WERI-Rb-1 (cell line): ENCODE measurements around the gene WNT9A.
"Not testable (repeated sequence)": the region's sequence is repeated elsewhere in the genome, so short reads cannot be mapped to it uniquely, and the experiment has no call there.

Source experiments
- DNase-seq: peaks from one replicate; pipeline ENCODE4 v3.0.0-alpha.2; 2020
- H3K27ac ChIP-seq: fragments of 250-450 bp; sonication (Bioruptor Pico); 2 replicates; pipeline ENCODE4 v1.5.1; 2020; ENCODE audit warnings: mild to moderate bottlenecking, moderate library complexity
- H3K27me3 ChIP-seq: fragments of 250-450 bp; sonication (Bioruptor Pico); 2 replicates; pipeline ENCODE4 v1.5.1; 2021; ENCODE audit warnings: mild to moderate bottlenecking, low read depth, moderate library complexity; ENCODE audit not compliant: insufficient read depth, severe bottlenecking
- H3K36me3 ChIP-seq: fragments of 250-450 bp; sonication (Bioruptor Pico); 2 replicates; pipeline ENCODE4 v1.5.1; 2020; ENCODE audit warnings: mild to moderate bottlenecking, moderate library complexity
- H3K4me3 ChIP-seq: 2 replicates; pipeline ENCODE4 v1.5.1; 2011; ENCODE audit warnings: low read depth, mild to moderate bottlenecking, control low read depth, low read length
- H3K9me3 ChIP-seq: fragments of 250-450 bp; sonication (Bioruptor Pico); 2 replicates; pipeline ENCODE4 v1.5.1; 2021; ENCODE audit warnings: mild to moderate bottlenecking, moderate library complexity; ENCODE audit not compliant: severe bottlenecking
- TF ChIP-seq, protein P1 (sequence below): IDR thresholded peaks from 2 replicates; pipeline ENCODE4 v1.5.1; 2011; ENCODE audit warnings: low read depth, mild to moderate bottlenecking, control low read depth, inconsistent platforms, low read length

Gene WNT9A

DNA sequence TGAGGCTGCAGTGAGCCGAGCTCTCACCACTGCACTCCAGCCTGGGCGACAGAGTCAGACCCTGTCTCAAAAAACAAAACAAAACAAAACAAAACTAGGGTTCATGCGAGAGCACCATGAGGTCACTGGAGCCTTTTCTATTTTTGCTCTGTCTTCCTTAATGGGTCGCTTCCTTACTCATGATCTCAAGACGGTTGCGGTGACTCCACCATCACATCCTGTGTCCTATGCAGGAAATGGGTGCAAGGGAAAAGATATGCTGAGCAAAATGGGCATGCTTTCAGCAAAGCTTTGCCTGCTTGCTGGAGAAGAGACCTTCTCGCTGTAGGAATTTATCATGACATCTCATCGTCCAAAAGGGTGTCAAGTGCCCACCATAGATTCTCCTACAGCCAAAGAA is 36.4 kb downstream of the WNT9A start:
- Histone ChIP-seq H3K27me3 (no peaks in the 10 kb centered on the region), H3K9me3 (no peaks in the 10 kb centered on the region), H3K27ac (no peak overlapping the region), H3K4me3 (no peak overlapping the region), H3K36me3 (no peaks in the 10 kb centered on the region)
- TF ChIP-seq, protein P1, sequence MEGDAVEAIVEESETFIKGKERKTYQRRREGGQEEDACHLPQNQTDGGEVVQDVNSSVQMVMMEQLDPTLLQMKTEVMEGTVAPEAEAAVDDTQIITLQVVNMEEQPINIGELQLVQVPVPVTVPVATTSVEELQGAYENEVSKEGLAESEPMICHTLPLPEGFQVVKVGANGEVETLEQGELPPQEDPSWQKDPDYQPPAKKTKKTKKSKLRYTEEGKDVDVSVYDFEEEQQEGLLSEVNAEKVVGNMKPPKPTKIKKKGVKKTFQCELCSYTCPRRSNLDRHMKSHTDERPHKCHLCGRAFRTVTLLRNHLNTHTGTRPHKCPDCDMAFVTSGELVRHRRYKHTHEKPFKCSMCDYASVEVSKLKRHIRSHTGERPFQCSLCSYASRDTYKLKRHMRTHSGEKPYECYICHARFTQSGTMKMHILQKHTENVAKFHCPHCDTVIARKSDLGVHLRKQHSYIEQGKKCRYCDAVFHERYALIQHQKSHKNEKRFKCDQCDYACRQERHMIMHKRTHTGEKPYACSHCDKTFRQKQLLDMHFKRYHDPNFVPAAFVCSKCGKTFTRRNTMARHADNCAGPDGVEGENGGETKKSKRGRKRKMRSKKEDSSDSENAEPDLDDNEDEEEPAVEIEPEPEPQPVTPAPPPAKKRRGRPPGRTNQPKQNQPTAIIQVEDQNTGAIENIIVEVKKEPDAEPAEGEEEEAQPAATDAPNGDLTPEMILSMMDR: no peak
- DNase-seq: no peak

DNA sequence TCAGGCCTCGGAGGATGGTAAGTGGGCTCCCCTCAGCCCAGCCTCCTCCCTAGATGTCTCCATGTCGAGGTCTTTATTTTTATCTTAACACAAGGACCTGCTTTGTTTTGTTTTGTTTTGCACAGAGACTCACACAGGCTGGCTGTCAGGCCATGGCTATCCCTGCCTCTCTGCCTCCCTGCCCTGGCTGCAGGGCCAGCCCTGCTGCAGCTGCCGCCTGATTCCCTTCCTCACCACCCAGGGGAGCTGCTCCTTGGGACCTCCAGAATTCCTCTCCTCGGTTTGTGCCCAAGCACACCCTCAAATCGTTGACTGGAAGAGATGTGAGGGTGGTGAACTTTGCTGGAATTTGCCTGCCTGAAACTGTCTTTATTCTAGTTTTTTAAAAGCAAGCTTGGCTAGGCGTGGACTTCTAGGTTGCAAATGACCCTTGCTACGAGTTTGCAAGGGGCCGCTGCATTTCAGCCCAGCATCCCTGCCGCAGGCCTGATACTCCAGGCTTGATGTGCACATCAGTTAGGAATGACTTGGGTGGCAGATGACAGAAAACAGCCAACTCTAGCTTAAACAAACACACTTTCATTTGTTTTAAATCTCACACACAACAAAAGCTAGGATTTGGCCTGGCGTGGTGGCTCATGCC is 37.1 kb downstream of the WNT9A start:
- H3K36me3 ChIP-seq: no peaks in the 10 kb centered on the region
- TF ChIP-seq, protein P1: no peak
- no peaks in the 10 kb centered on the region for H3K27me3 ChIP-seq
- H3K9me3 ChIP-seq: no peaks in the 10 kb centered on the region
- H3K4me3 ChIP-seq: no peak overlapping the region
- no peak for DNase-seq
- H3K27ac ChIP-seq: peak overlapping the region; percentile 29; the same call in 1 of the 2 replicates

DNA sequence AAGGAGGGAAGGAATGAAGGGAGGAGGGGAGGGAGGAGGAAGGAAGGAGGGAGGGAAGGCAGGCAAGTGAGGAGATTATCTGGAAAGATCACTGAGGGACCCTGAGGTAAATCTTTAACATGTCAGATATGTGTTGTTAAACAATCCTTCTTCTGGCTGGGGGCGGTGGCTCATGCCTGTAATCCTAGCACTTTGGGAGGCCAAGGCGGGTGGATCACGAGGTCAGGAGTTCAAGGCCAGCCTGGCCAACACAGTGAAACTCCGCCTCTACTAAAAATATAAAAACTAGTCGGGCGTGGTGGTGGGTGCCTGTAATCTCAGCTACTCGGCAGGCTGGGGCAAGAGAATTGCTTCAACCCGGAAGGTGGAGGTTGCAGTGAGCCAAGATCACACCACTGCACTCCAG is 37.8 kb downstream of the WNT9A start:
- H3K27me3 ChIP-seq, H3K9me3 ChIP-seq, H3K36me3 ChIP-seq, H3K4me3 ChIP-seq: not testable (repeated sequence)
- H3K27ac ChIP-seq: peak overlapping the region; percentile 29; the same call in 1 of the 2 replicates
- DNase-seq: peak; percentile 69

DNA sequence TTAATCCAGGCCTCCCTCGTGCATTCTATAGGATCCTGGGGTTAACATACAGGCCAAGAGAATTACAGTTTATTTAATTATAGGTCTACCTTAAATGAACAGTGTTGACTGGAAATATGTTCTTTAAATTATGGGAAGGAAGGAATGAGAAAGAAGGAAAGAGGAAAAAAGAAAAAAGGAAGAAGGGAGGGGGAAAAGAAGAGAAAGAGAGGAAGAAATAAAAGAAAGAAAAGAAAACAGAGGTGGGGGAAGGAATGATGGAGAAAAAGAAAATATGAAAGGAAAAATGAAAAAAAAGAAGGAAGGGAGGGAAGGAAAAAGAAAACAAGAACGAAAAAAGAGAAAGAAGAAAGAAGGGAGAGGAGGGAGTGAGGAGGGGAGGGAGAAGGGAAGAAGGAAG is 38.5 kb downstream of the WNT9A start:
- H3K4me3 ChIP-seq: no peak overlapping the region
- no peaks in the 10 kb centered on the region for H3K36me3 ChIP-seq
- TF ChIP-seq, protein P1: no peak
- no peaks in the 10 kb centered on the region for H3K9me3 ChIP-seq
- peak overlapping the region; percentile 16; the same call in 1 of the 2 replicates for H3K27ac ChIP-seq
- no peaks in the 10 kb centered on the region for H3K27me3 ChIP-seq
- no peak for DNase-seq

DNA sequence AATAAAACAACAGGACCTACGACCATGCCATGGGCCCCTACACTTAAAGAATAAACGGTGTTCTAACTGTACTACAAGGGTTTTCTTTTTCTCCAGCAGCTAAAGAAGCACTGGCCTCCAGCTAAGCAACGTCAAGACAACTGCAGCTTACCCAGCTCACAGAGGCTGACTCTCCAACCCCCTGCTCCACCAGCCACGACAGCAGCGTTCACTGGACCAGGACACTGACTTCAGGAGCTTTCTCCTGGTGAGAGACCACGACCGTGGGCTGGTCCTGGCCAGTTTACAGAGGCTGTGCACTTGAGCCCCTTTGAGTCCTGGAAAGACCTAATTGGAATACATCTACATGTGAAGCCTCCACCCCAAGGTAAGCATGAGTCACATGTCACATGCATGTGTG is 39.4 kb downstream of the WNT9A start:
- no peak overlapping the region for H3K27ac ChIP-seq
- TF ChIP-seq, protein P1: no peak
- H3K9me3 ChIP-seq: no peaks in the 10 kb centered on the region
- no peaks in the 10 kb centered on the region for H3K27me3 ChIP-seq
- no peaks in the 10 kb centered on the region for H3K36me3 ChIP-seq
- no peak overlapping the region for H3K4me3 ChIP-seq
- DNase-seq: no peak

DNA sequence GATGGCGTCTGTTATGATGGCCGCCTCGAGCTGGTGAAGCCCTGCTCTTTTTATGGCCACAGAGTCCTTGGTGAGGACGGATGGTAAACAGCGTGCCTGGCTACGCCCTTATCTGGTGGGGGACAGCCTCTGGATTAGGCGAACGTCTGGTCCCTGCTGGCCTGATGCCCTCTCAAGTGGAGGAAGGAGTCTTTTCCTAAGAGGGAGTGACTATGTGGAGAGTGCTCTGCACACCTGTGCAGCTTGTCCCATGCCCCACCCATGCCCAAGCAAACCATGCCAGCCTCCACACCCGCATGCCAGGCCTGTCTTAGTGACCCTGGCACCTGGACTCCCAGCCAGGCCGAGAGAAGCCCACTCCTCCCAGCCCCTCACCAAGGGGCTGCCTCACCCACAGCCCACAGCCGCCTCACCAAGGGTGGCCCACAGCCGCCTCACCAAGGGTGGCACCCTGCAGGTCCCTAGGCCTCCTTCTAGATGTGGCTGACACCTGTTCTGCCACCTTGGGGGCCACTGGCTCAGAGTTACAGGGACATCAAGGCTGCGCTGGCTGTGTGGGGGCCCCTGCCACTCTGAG is 40.2 kb downstream of the WNT9A start:
- no peak overlapping the region for H3K4me3 ChIP-seq
- no peak for DNase-seq
- H3K9me3 ChIP-seq: no peaks in the 10 kb centered on the region
- TF ChIP-seq, protein P1: no peak
- no peaks in the 10 kb centered on the region for H3K27me3 ChIP-seq
- H3K27ac ChIP-seq: no peak overlapping the region
- no peaks in the 10 kb centered on the region for H3K36me3 ChIP-seq
